ENCODE data around the gene MYBBP1A. TPM values are rescaled to one million over a fixed set of nuclear protein-coding genes. Genes with fewer than 3 reads are reported as not detected.

The MYBBP1A gene
- total and polyA plus RNA-seq, 2 of the 4 experiments (the other 2 are of a cell fraction): 22.6 to 45.9 TPM

DNA sequence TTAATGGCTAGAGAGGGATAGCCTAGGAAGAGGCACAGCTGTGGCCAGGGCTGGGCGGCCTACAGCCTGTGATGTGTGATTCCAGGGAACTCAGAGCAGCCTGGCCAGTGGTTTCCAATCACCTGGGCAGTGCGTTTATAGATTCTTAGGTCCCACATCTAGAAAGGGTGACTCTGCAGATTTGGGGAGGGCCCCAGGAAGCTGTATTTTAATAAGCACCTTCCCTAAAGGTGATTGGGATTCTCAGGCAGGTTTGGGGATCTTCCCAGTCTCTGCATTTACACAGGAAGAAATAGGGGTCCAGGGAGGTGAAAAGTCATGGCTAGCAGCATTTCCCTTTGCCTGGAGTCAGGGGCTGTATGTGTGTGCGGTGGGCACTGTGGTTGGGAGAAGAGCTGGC, 47.0 kb downstream of the MYBBP1A start:
- in situ Hi-C loops (cut with MboI; ENCODE audit: low sequenced_read_pairs): no loop called here
- no peak overlapping the region for H2AK5ac ChIP-seq (ENCODE audit: low read depth, low read length)
- intact Hi-C loops (cut with micrococcal nuclease): no loop called here
- no peak overlapping the region for H3K18ac ChIP-seq (ENCODE audit: low read depth, low read length)
- no peak overlapping the region for H3K4me3 ChIP-seq (ENCODE audit: insufficient read depth, low read depth, low read length)
- no peak overlapping the region for H3K4me2 ChIP-seq (ENCODE audit: low read depth, low read length)
- H3K9me1 ChIP-seq (ENCODE audit: insufficient read depth, low read length): no peaks in the 10 kb centered on the region
- H3K4ac ChIP-seq (ENCODE audit: low read depth, low read length): no peak overlapping the region
- dilution Hi-C loops (cut with HindIII; ENCODE audit: low sequenced_read_pairs, unreplicated experiment): no loop called here
- BruUV-seq (replicated peaks): no TSS peak
- H3K9me3 ChIP-seq (ENCODE audit: control insufficient read depth, insufficient read depth, low read length): no peaks in the 10 kb centered on the region
- H2AK9ac ChIP-seq (replicated peaks; ENCODE audit: low read depth, low read length, poor library complexity): no peak overlapping the region
- no peak overlapping the region for H3K27ac ChIP-seq (ENCODE audit: insufficient read depth, low read length)
- H3K27me3 ChIP-seq (ENCODE audit: control insufficient read depth, insufficient read depth, low read length): peaks cover 42% of the 10 kb centered on the region; the same call in 1 of the 2 replicates
- H3K56ac ChIP-seq (ENCODE audit: extremely low read depth, insufficient read depth, low read length): no peak overlapping the region
- H2AFZ ChIP-seq (replicated peaks; ENCODE audit: low read length, poor library complexity): no peak overlapping the region
- CTCF ChIA-PET: no interaction called here
- no peaks in the 10 kb centered on the region for H3K79me1 ChIP-seq (ENCODE audit: low read depth in 1 of 2, low read length in 2 of 2)
- POLR2A ChIA-PET (ENCODE audit: unreplicated experiment): no interaction called here
- no peaks in the 10 kb centered on the region for H3K4me1 ChIP-seq (ENCODE audit: control insufficient read depth, insufficient read depth, low read length)
- H4K20me1 ChIP-seq (ENCODE audit: insufficient read depth, low read length): no peaks in the 10 kb centered on the region
- H2BK15ac ChIP-seq (ENCODE audit: low read depth, low read length): no peak overlapping the region
- H3K23ac ChIP-seq (ENCODE audit: low read depth, low read length): no peak overlapping the region
- H3K9ac ChIP-seq (ENCODE audit: low read depth, low read length): no peak overlapping the region
- H3K14ac ChIP-seq (replicated peaks; ENCODE audit: low read depth, low read length): no peak overlapping the region
- H4K91ac ChIP-seq (ENCODE audit: insufficient read depth, low read depth, low read length): no peak overlapping the region
- no peak for DNase-seq
- no peak overlapping the region for H2BK5ac ChIP-seq (ENCODE audit: low read depth, low read length, poor library complexity, severe bottlenecking)
- no peaks in the 10 kb centered on the region for H3K36me3 ChIP-seq (ENCODE audit: control insufficient read depth, insufficient read depth, low read length)
- 90% methylated on average over 2 of the region's 3 CpGs; no CpG with 5 or more reads in 1 of the 2 experiments for WGBS, 2 experiments (ENCODE audit: extremely low coverage in 2 of 2, insufficient read length in 1 of 2)
- TF ChIP-seq, protein P1, sequence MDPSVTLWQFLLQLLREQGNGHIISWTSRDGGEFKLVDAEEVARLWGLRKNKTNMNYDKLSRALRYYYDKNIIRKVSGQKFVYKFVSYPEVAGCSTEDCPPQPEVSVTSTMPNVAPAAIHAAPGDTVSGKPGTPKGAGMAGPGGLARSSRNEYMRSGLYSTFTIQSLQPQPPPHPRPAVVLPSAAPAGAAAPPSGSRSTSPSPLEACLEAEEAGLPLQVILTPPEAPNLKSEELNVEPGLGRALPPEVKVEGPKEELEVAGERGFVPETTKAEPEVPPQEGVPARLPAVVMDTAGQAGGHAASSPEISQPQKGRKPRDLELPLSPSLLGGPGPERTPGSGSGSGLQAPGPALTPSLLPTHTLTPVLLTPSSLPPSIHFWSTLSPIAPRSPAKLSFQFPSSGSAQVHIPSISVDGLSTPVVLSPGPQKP (IDR thresholded peaks at IDR 0.05; ENCODE audit: borderline replicate concordance, low read depth, low read length): no peak
- TF ChIP-seq MXI1 (IDR thresholded peaks at IDR 0.05; ENCODE audit: borderline replicate concordance, low read depth, low read length) (no peak), RFX5 (IDR thresholded peaks at IDR 0.05; ENCODE audit: low read depth, low read length) (no peak), RAD21 (IDR thresholded peaks at IDR 0.05; ENCODE audit: low read length) (no peak), SMC3 (IDR thresholded peaks at IDR 0.05; ENCODE audit: low read depth, low read length) (no peak), RCOR1 (IDR thresholded peaks at IDR 0.05; ENCODE audit: insufficient replicate concordance, low read length) (no peak), MAZ (IDR thresholded peaks at IDR 0.05; ENCODE audit: borderline replicate concordance, low read depth, low read length) (no peak), MAFK (IDR thresholded peaks at IDR 0.05; ENCODE audit: low read depth, low read length) (no peak), NFE2L2 (IDR thresholded peaks at IDR 0.05; ENCODE audit: low read depth, low read length) (no peak), FOS (IDR thresholded peaks at IDR 0.05; ENCODE audit: low read depth, low read length) (no peak)
- TF ChIP-seq, protein P2, sequence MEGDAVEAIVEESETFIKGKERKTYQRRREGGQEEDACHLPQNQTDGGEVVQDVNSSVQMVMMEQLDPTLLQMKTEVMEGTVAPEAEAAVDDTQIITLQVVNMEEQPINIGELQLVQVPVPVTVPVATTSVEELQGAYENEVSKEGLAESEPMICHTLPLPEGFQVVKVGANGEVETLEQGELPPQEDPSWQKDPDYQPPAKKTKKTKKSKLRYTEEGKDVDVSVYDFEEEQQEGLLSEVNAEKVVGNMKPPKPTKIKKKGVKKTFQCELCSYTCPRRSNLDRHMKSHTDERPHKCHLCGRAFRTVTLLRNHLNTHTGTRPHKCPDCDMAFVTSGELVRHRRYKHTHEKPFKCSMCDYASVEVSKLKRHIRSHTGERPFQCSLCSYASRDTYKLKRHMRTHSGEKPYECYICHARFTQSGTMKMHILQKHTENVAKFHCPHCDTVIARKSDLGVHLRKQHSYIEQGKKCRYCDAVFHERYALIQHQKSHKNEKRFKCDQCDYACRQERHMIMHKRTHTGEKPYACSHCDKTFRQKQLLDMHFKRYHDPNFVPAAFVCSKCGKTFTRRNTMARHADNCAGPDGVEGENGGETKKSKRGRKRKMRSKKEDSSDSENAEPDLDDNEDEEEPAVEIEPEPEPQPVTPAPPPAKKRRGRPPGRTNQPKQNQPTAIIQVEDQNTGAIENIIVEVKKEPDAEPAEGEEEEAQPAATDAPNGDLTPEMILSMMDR (conservative IDR thresholded peaks at IDR 0.05; ENCODE audit: low read depth, low read length): no peak
- TF ChIP-seq, protein P3, sequence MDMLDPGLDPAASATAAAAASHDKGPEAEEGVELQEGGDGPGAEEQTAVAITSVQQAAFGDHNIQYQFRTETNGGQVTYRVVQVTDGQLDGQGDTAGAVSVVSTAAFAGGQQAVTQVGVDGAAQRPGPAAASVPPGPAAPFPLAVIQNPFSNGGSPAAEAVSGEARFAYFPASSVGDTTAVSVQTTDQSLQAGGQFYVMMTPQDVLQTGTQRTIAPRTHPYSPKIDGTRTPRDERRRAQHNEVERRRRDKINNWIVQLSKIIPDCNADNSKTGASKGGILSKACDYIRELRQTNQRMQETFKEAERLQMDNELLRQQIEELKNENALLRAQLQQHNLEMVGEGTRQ (IDR thresholded peaks at IDR 0.05; ENCODE audit: low read depth, low read length): no peak
- H4K5ac ChIP-seq (ENCODE audit: low read depth, low read length): no peak overlapping the region
- H4K8ac ChIP-seq (ENCODE audit: low read depth in 2 of 2, low read length in 2 of 2): no peak overlapping the region
- no peak for ATAC-seq (ENCODE audit: low read depth)
- no peak overlapping the region for H2BK120ac ChIP-seq (ENCODE audit: low read depth, low read length)
- H2BK20ac ChIP-seq (ENCODE audit: low read depth, low read length): no peak overlapping the region
